Esophagus squamous epithelium (tissue), 5 donors: Measurements from ENCODE around the gene FCN1. TPM values are rescaled to one million over a fixed set of nuclear protein-coding genes. Genes with fewer than 3 reads are reported as not detected.

Source experiments
- DNase-seq: peaks from one replicate; lab custom pipeline; 2025; lab: John Stamatoyannopoulos, UW
- H3K27ac ChIP-seq, 4 donors: fragments of 200-600 bp; sonication (generic); one replicate each; pipeline ENCODE4 v1.5.1; 2016 to 2019; ENCODE audit warnings: mild to moderate bottlenecking in 1 of 4
- H3K27me3 ChIP-seq, 4 donors: fragments of 200-600 bp; sonication (generic); 1 replicate in 3 of 4; 2 replicates in 1 of 4; pipeline versions ENCODE4 v1.5.1 to v1.6.0; 2017 to 2021; ENCODE audit warnings: antibody characterized with exemption in 1 of 4
- H3K36me3 ChIP-seq, 3 donors: fragments of 200-600 bp; sonication (generic); one replicate each; pipeline ENCODE4 v1.5.1; 2016 to 2019
- H3K4me1 ChIP-seq, 3 donors: fragments of 200-600 bp; sonication (generic); one replicate each; pipeline ENCODE4 v1.5.1; 2017 to 2019
- H3K4me3 ChIP-seq, 4 donors: fragments of 200-600 bp; sonication (generic); 1 replicate in 3 of 4; 2 replicates in 1 of 4; pipeline ENCODE4 v1.5.1; 2016 to 2019; ENCODE audit warnings: mild to moderate bottlenecking in 2 of 4, moderate library complexity in 1 of 4
- H3K9me3 ChIP-seq, 3 donors: fragments of 200-600 bp; sonication (generic); one replicate each; pipeline ENCODE4 v1.5.1; 2016 to 2019
- POLR2A ChIP-seq, 4 donors: fragments of 450-650 bp; IDR thresholded peaks; one replicate each; pipeline ENCODE4 v1.6.1; 2017; ENCODE audit warnings: antibody characterized with exemption in 4 of 4, mild to moderate bottlenecking in 4 of 4, moderate library complexity in 3 of 4
- WGBS, 2 donors: methylation state at CpG; one replicate each; pipeline ENCODE4 v1.1.5; 2018; 5-methylcytosine and 5-hydroxymethylcytosine counted together
- intact Hi-C: fragments of 100-400 bp; cut with DNase I; formaldehyde crosslinking; loops from one replicate; pipeline ENCODE4 v1.15.0; 2022
- total RNA-seq, 4 donors: library from RNA; depleted of rRNA; stranded (reverse); fragments of >200 nt; gene quantifications; one replicate each; pipeline ENCODE4 v1.1.0, GENCODE V29; 2016
- TF ChIP-seq, protein P1 (sequence below), 6 experiments: fragments of 450-650 bp in 4 of 6; fragments of 200-600 bp in 2 of 6; sonication (generic) in 2 of 6; IDR thresholded peaks; one replicate each; pipeline ENCODE4 v1.5.1; 2016 to 2019; ENCODE audit warnings: antibody characterized with exemption in 6 of 6, mild to moderate bottlenecking in 4 of 6, moderate library complexity in 4 of 6
- donor health status: DM: yes; HTN: yes; CAD: no.

Gene FCN1
- total RNA-seq, 4 donors from 2014 or later: 0.22 to 5.7 (median 0.76) TPM; not detected in 1

DNA sequence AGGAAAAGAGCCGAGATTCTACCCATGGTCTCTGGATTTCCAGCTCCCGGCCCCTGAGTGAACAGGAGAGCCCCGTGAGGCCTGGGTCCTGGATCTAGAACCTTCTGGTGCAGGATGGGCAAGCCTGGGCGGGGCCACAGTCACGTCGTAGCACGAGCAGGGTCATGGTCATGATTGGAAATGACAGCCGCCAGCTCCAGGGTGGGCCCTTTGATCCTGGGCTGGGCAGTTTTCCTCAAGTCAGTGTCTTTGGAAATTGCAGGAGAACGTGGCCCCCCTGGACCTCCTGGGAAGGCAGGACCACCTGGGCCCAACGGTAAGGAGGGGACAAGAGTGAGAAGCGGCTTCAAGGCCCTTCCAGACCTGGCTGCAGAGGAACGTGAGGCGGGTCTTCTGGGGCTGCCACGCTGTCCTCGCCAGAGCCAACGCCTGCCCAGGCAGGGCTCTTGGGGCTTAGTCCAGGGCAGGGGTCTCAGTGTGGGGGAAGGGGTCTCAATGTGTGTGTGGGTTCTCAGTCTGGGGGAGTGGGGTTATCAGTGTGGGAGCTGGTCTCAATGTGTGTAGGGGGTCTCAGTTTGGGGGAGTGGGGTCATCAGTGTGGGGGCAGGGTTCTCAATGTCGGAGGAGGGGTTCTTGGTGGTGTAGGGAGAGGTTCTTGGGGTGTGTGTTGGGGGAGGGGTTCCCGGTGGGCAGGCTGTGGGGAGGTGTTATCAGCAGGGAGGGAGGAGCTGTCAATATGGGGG, 34.5 kb downstream of the FCN1 start:
- peaks cover 0 to 42% (median 0%) of the 10 kb centered on the region in 4 donors for H3K27me3 ChIP-seq
- no peaks in the 10 kb centered on the region for H3K9me3 ChIP-seq
- intact Hi-C loops: no loop called here
- no peaks in the 10 kb centered on the region for H3K36me3 ChIP-seq
- H3K4me1 ChIP-seq: no peaks in the 10 kb centered on the region
- no peak for TF ChIP-seq POLR2A (IDR thresholded peaks at IDR 0.05)
- TF ChIP-seq, protein P1, sequence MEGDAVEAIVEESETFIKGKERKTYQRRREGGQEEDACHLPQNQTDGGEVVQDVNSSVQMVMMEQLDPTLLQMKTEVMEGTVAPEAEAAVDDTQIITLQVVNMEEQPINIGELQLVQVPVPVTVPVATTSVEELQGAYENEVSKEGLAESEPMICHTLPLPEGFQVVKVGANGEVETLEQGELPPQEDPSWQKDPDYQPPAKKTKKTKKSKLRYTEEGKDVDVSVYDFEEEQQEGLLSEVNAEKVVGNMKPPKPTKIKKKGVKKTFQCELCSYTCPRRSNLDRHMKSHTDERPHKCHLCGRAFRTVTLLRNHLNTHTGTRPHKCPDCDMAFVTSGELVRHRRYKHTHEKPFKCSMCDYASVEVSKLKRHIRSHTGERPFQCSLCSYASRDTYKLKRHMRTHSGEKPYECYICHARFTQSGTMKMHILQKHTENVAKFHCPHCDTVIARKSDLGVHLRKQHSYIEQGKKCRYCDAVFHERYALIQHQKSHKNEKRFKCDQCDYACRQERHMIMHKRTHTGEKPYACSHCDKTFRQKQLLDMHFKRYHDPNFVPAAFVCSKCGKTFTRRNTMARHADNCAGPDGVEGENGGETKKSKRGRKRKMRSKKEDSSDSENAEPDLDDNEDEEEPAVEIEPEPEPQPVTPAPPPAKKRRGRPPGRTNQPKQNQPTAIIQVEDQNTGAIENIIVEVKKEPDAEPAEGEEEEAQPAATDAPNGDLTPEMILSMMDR (IDR thresholded peaks at IDR 0.05): no peak
- no peak overlapping the region for H3K4me3 ChIP-seq
- DNase-seq: no peak
- WGBS, 2 donors: 79 to 96% methylated on average over 3 to 13 of the region's 18 CpGs
- H3K27ac ChIP-seq: no peak overlapping the region

DNA sequence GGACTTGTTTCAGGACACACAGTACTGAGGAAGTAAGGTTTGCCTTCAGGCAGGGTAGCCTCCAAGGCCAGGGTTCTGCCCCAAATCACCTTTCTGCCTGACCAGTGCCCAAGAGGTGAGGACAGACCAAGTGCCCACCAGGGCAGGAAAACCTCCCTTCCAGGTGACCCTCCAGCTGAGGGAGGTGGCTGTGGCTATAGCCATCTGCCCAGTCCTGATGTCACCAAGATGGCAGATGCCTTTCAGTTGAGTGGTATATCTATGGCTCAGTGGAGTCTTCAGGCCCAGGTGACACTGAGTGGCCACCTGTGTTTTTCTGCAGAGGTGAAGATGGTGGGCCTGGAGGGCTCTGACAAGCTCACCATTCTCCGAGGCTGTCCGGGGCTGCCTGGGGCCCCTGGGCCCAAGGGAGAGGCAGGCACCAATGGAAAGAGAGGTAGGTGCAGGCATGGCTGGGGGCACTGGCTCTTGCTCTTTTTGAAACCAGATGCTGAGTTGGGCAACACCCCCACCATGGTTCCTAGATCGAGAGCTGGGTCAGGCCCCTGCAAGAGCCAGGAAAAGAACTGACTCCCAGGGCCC, 35.4 kb downstream of the FCN1 start:
- WGBS, 2 donors: no CpG with 5 or more reads among the region's 3 CpGs
- Histone ChIP-seq H3K27ac (no peak overlapping the region), H3K4me1 (no peaks in the 10 kb centered on the region), H3K36me3 (no peaks in the 10 kb centered on the region), H3K27me3 (peaks cover 0 to 44% (median 0%) of the 10 kb centered on the region in 4 donors), H3K9me3 (no peaks in the 10 kb centered on the region), H3K4me3 (no peak overlapping the region)
- TF ChIP-seq, protein P1 (IDR thresholded peaks at IDR 0.05): no peak
- no peak for TF ChIP-seq POLR2A (IDR thresholded peaks at IDR 0.05)
- DNase-seq: no peak
- intact Hi-C loops: no loop called here

DNA sequence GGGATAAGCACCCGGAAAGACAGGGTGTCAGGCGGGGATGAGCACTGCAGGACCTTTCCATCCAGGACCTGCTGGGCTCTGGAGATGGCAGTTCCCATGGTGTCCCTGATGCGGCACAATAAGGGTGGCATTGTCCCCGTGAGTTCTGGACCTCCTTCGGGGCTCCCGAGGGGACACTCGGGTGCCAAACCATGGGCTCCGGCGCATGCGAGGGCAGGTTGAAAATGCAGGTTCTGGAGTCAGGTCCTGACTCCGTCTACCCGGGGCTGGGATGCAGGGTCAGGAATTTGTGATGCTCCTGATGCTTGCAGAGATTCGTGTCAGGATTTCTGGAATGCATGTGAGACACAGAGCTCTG, 36.4 kb downstream of the FCN1 start:
- DNase-seq: no peak

GRCh38 chr9:134880484-134881312, 37.0 kb downstream of the FCN1 start, which contains the start of gene FCN2:
Gene FCN2 (plus strand): TSS chr9:134880810. CDS start chr9:134880822, 12 bp downstream.
- intact Hi-C loops: no loop called here
- Histone ChIP-seq H3K36me3 (no peaks in the 10 kb centered on the region), H3K9me3 (no peaks in the 10 kb centered on the region), H3K4me3 (no peak within 1 kb of the TSS), H3K4me1 (no peaks in the 10 kb centered on the region), H3K27ac (no peak within 1 kb of the TSS), H3K27me3 (peaks cover 0 to 36% (median 0%) of the 10 kb centered on the region in 4 donors)
- DNase-seq: no peak
- WGBS, 2 donors: 84 to 91% methylated on average over 7 to 13 of the region's 25 CpGs
- TF ChIP-seq POLR2A (IDR thresholded peaks at IDR 0.05): no peak
- TF ChIP-seq, protein P1 (IDR thresholded peaks at IDR 0.05): no peak

More for the DNA sequence above, 36.4 kb downstream of the FCN1 start:
- Histone ChIP-seq H3K4me3 (no peak overlapping the region), H3K4me1 (no peaks in the 10 kb centered on the region), H3K27me3 (peaks cover 0 to 42% (median 0%) of the 10 kb centered on the region in 4 donors), H3K36me3 (no peaks in the 10 kb centered on the region), H3K27ac (no peak overlapping the region), H3K9me3 (no peaks in the 10 kb centered on the region)
- TF ChIP-seq POLR2A (IDR thresholded peaks at IDR 0.05): no peak
- TF ChIP-seq, protein P1 (IDR thresholded peaks at IDR 0.05): no peak
- 94 to 100% methylated on average over 1 to 5 of the region's 13 CpGs for WGBS, 2 donors
- intact Hi-C loops: no loop called here
